Measurements from ENCODE around the gene FKBP1A.

DNA sequence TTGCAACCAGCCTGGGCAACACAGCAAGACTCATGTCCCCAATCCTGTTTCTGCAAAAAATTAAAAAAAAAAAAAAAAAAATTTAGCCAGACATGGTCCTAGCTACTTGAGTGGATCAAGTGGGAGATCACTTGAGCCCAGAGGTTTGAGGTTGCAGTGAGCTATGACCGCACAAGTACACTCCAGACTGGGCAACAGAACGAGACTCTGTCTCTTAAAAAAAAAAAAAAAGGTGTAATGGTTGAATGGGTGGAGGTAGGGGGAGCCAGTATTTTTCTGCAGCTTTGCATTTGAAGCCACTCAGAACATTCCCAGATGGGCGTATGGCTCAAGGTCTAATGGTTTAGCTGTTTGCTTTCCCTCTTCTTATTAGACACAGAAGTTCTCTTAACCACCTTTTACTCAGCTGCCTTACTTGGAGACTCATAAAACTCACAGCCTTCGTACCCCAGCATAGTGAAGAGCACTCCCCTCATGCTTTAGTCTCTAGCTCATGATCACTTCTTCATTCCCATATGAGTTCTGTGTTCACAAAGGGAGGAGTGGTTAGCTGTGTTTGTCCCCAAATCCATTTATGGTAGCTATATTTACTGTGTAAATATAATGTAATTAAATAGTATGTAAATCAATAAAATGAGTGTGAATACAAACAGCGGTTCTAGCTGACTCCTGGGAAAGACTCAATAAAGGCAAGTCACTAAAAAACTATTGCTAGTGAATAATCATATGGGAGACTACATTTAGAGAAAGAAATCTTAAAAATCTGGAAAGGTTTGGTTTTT, 9.0 kb downstream of the FKBP1A start:
- TF ChIP-seq, protein P1, sequence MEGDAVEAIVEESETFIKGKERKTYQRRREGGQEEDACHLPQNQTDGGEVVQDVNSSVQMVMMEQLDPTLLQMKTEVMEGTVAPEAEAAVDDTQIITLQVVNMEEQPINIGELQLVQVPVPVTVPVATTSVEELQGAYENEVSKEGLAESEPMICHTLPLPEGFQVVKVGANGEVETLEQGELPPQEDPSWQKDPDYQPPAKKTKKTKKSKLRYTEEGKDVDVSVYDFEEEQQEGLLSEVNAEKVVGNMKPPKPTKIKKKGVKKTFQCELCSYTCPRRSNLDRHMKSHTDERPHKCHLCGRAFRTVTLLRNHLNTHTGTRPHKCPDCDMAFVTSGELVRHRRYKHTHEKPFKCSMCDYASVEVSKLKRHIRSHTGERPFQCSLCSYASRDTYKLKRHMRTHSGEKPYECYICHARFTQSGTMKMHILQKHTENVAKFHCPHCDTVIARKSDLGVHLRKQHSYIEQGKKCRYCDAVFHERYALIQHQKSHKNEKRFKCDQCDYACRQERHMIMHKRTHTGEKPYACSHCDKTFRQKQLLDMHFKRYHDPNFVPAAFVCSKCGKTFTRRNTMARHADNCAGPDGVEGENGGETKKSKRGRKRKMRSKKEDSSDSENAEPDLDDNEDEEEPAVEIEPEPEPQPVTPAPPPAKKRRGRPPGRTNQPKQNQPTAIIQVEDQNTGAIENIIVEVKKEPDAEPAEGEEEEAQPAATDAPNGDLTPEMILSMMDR (IDR thresholded peaks at IDR 0.05), result no peak
- TF ChIP-seq POLR2A (IDR thresholded peaks at IDR 0.05) (no peak), EP300 (IDR thresholded peaks at IDR 0.05) (no peak)

Measured in stomach (tissue), 4 donors.